PC-9 (cell line): ENCODE measurements around the gene SAA1. TPM values are rescaled to one million over a fixed set of nuclear protein-coding genes. Genes with fewer than 3 reads are reported as not detected.

ENCODE experiments used
- BruUV-seq: library from RNA; stranded (reverse); fragments of 400-500 nt; replicated peaks from 2 replicates; lab custom pipeline; 2021; lab: Mats Ljungman, UMichigan
- CTCF ChIA-PET: fragments of 300-600 bp; sonication (Branson Sonifier 250); formaldehyde crosslinking; loops from one replicate; lab custom pipeline; 2022; ENCODE audit warnings: antibody characterized with exemption; lab: Charles Lee
- POLR2A ChIA-PET: fragments of 300-600 bp; sonication (Branson Sonifier 250); formaldehyde crosslinking; loops from one replicate; lab custom pipeline; 2022; ENCODE audit warnings: antibody characterized with exemption; ENCODE audit not compliant: unreplicated experiment; lab: Charles Lee
- DNase-seq, 2 experiments: peaks; one replicate each; pipeline versions ENCODE4 v3.0.0 to v3.0.0-alpha.2; 2015 to 2022; ENCODE audit warnings: mixed read lengths in 1 of 2
- H2AFZ ChIP-seq: fragments of 200-600 bp; sonication (generic); 2 replicates; pipeline ENCODE4 v1.8.1; 2017; ENCODE audit warnings: antibody characterized with exemption
- H3F3A ChIP-seq: fragments of 200-600 bp; sonication (generic); 2 replicates; pipeline ENCODE4 v1.8.1; 2017; ENCODE audit warnings: antibody characterized with exemption, mild to moderate bottlenecking, low read depth; ENCODE audit not compliant: insufficient read depth
- H3K27ac ChIP-seq: fragments of 200-600 bp; sonication (generic); 2 replicates; pipeline ENCODE4 v1.6.1; 2016; ENCODE audit warnings: mixed run types
- H3K27me3 ChIP-seq: fragments of 200-600 bp; sonication (generic); 2 replicates; pipeline ENCODE4 v1.6.1; 2016; ENCODE audit warnings: low read depth, mixed run types; ENCODE audit not compliant: insufficient read depth
- H3K36me3 ChIP-seq: fragments of 200-600 bp; sonication (generic); 2 replicates; pipeline ENCODE4 v1.6.1; 2016; ENCODE audit warnings: low read depth, mixed run types
- H3K4me1 ChIP-seq: fragments of 200-600 bp; sonication (generic); replicated peaks from 2 replicates; pipeline ENCODE4 v1.6.1; 2016; ENCODE audit warnings: mixed run types; ENCODE audit not compliant: insufficient read depth
- H3K4me2 ChIP-seq: fragments of 200-600 bp; sonication (generic); 2 replicates; pipeline ENCODE4 v1.6.1; 2017; ENCODE audit warnings: mixed run types
- H3K4me3 ChIP-seq: fragments of 200-600 bp; sonication (generic); 2 replicates; pipeline ENCODE4 v1.6.1; 2016; ENCODE audit warnings: mixed run types
- H3K79me2 ChIP-seq: fragments of 200-600 bp; sonication (generic); 2 replicates; pipeline ENCODE4 v1.6.1; 2017; ENCODE audit warnings: low read depth, mixed run types
- H3K9me2 ChIP-seq: fragments of 200-600 bp; sonication (generic); 2 replicates; pipeline ENCODE4 v1.8.1; 2017; ENCODE audit warnings: mild to moderate bottlenecking; ENCODE audit not compliant: insufficient read depth
- H3K9me3 ChIP-seq: fragments of 200-600 bp; sonication (generic); 2 replicates; pipeline ENCODE4 v1.8.1; 2016; ENCODE audit warnings: low read depth; ENCODE audit not compliant: insufficient read depth
- H4K20me1 ChIP-seq: fragments of 200-600 bp; sonication (generic); 2 replicates; pipeline ENCODE4 v1.8.1; 2017; ENCODE audit not compliant: insufficient read depth
- CTCF ChIP-seq: fragments of 200-600 bp; sonication (generic); conservative IDR thresholded peaks from 2 replicates; pipeline ENCODE4 v1.6.1; 2017; ENCODE audit warnings: mixed run types, antibody characterized with exemption, mild to moderate bottlenecking, moderate library complexity
- EZH2 ChIP-seq: fragments of 200-600 bp; sonication (generic); IDR thresholded peaks from 2 replicates; pipeline ENCODE4 v1.8.0; 2017; ENCODE audit warnings: antibody characterized with exemption, low read depth
- intact Hi-C: fragments of 100-400 bp; cut with micrococcal nuclease; formaldehyde crosslinking; loops from one replicate; pipeline ENCODE4 v1.10.0; 2022; ENCODE audit not compliant: unreplicated experiment
- total RNA-seq: library from RNA; stranded (reverse); gene quantifications from 2 replicates; pipeline ENCODE4 v1.2.3, GENCODE V29; 2021

The SAA1 gene
- total RNA-seq, 1 experiment from 2014 or later: not detected

DNA sequence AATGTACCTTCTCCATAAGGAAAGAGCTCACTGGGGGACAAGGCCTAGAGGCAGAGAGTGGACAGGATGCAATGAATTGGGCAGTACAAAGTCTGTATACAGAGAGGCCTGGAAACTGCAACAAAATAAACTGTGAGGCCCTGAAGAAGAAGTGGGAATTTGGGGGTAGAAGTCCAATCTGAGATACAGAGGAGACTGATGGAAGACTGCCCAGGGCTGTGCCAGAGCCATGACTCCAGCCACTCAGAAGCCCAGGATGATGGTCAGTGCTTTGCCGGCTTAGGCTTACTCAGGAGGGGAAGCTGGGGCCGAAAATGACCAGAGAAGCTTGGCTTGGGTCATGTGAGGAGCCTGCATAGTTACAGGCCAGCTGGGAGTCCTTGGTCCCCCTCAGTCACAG, 35.2 kb upstream of the SAA1 start:
- intact Hi-C loops: no loop called here
- Histone ChIP-seq H3K9me2 (no peaks in the 10 kb centered on the region), H3K79me2 (no peaks in the 10 kb centered on the region), H3K9me3 (0 out of 2 replicates have a peak, but pooled peaks cover 2% of the 10 kb centered on the region), H3K27me3 (no peaks in the 10 kb centered on the region), H3K36me3 (no peaks in the 10 kb centered on the region), H3K4me2 (no peak overlapping the region), H3K4me3 (no peak overlapping the region), H3K27ac (no peak overlapping the region), H3K4me1 (no peaks in the 10 kb centered on the region), H3F3A (no peaks in the 10 kb centered on the region), H4K20me1 (no peaks in the 10 kb centered on the region), H2AFZ (no peak overlapping the region)
- TF ChIP-seq EZH2: no peak
- TF ChIP-seq CTCF: no peak
- CTCF ChIA-PET: no interaction called here
- POLR2A ChIA-PET: no interaction called here
- no peak for DNase-seq
- BruUV-seq: no TSS peak

DNA sequence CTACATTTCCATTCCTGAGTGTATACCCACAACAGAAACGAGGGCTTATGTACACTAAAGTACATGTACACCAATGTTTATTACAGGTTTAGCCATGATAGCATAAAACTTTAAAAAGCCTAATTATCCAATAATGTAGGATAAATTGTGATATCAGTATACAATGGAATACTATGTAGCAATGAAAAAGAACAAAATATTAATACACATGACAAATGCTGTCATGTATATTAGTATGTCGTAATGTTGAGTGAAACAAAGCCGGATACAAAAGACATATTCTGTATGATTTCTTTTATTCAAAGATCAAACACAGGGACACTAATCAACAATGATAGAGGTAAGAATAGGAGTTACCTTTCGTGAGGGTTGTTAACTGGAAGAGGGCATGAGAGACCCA, 32.2 kb upstream of the SAA1 start:
- H3K27me3 ChIP-seq: no peaks in the 10 kb centered on the region
- POLR2A ChIA-PET: no interaction called here
- H3K9me3 ChIP-seq: 0 out of 2 replicates have a peak, but pooled peaks cover 2% of the 10 kb centered on the region
- no peaks in the 10 kb centered on the region for H3K79me2 ChIP-seq
- no peak overlapping the region for H2AFZ ChIP-seq
- no peak overlapping the region for H3K27ac ChIP-seq
- no peaks in the 10 kb centered on the region for H3K4me1 ChIP-seq
- no peak for DNase-seq
- no peaks in the 10 kb centered on the region for H4K20me1 ChIP-seq
- no peak overlapping the region for H3K4me3 ChIP-seq
- BruUV-seq: no TSS peak
- H3K36me3 ChIP-seq: no peaks in the 10 kb centered on the region
- 0 out of 2 replicates have a peak, but pooled peaks cover 3% of the 10 kb centered on the region for H3F3A ChIP-seq
- H3K4me2 ChIP-seq: no peak overlapping the region
- intact Hi-C loops: no loop called here
- no peaks in the 10 kb centered on the region for H3K9me2 ChIP-seq
- TF ChIP-seq EZH2: no peak
- TF ChIP-seq CTCF: no peak
- CTCF ChIA-PET: no interaction called here

- Histone ChIP-seq H3K4me3 (no peak overlapping the region), H3F3A (0 out of 2 replicates have a peak, but pooled peaks cover 3% of the 10 kb centered on the region), H3K79me2 (no peaks in the 10 kb centered on the region), H4K20me1 (no peaks in the 10 kb centered on the region), H3K4me2 (no peak overlapping the region), H3K27me3 (no peaks in the 10 kb centered on the region), H3K4me1 (no peaks in the 10 kb centered on the region), H3K36me3 (no peaks in the 10 kb centered on the region), H2AFZ (no peak overlapping the region), H3K27ac (no peak overlapping the region), H3K9me3 (0 out of 2 replicates have a peak, but pooled peaks cover 2% of the 10 kb centered on the region), H3K9me2 (no peaks in the 10 kb centered on the region)
- intact Hi-C loops: no loop called here
- no TSS peak for BruUV-seq
- ChIA-PET CTCF (interaction anchor here (0.6 kb wide), 2 partner anchors 155 to 447 kb away, joined by 3 read pairs; no protein-coding TSS in a partner anchor), POLR2A (no interaction called here)
- TF ChIP-seq EZH2: no peak
- TF ChIP-seq CTCF: no peak
- no peak for DNase-seq
These were observed 30.4 kb upstream of the SAA1 start for GRCh38 chr11:18235394-18236334.
